OCI-LY3 (cell line): ENCODE results near the gene TEDC2.

Source experiments
- EZH2phosphoT487 ChIP-seq: fragments of 200-600 bp; shearing (Covaris generic); IDR thresholded peaks from 2 replicates; pipeline ENCODE4 v1.6.1; 2018; ENCODE audit warnings: antibody characterized with exemption, mixed run types, low read depth
- TF ChIP-seq, protein P1 (sequence below): fragments of 200-600, 300-600 bp; sonication (generic); IDR thresholded peaks from 2 replicates; pipeline ENCODE4 v1.5.1; 2014; ENCODE audit warnings: antibody characterized with exemption, low read length, low read depth

DNA sequence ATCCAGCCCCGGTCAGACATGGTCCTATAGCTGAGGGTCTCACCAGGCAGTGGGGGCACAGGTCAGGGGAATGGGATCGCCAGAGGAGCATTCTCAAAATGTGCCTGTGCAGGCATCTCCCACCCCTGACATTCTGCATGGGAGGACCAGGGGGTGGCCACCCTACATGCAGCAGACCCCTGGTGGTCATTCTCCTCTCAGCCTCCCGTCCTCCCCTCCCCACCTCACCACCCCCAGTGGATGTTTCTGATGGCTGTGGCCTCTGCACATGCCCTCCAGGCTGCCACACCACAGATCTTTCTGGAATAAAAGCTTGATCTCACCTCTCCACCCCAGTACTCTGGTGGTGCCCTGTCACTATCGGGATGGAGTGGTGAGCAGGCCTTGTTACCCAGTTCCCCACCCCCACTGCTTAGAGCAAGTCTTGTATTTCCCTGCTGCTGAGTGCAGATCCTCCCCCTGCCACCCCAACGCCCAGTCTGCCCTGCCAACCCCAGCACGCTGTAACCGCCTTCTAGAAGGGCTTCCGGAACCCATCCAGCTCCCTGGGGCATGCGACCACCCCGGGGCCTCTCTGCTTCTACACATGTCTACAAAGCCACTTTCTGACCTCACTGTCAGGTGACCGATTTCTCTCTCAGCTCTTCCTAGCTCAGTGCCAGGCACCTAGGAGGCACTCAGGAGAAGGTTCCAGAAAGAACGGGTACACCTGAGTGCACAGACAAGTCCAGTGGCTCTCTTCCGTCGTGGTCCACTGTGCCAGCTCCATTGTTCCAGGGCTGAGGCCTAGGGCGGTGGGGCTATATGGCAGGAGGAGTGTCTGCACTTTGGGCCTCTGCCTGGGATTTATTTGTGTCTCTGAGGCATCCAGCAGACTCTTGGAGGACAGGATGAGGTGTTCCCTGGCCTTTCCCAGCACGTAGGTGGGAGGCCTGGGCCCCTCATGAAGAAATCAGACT lies 24.3 kb downstream of the TEDC2 start:
- TF ChIP-seq, protein P1, sequence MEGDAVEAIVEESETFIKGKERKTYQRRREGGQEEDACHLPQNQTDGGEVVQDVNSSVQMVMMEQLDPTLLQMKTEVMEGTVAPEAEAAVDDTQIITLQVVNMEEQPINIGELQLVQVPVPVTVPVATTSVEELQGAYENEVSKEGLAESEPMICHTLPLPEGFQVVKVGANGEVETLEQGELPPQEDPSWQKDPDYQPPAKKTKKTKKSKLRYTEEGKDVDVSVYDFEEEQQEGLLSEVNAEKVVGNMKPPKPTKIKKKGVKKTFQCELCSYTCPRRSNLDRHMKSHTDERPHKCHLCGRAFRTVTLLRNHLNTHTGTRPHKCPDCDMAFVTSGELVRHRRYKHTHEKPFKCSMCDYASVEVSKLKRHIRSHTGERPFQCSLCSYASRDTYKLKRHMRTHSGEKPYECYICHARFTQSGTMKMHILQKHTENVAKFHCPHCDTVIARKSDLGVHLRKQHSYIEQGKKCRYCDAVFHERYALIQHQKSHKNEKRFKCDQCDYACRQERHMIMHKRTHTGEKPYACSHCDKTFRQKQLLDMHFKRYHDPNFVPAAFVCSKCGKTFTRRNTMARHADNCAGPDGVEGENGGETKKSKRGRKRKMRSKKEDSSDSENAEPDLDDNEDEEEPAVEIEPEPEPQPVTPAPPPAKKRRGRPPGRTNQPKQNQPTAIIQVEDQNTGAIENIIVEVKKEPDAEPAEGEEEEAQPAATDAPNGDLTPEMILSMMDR: no peak
- no peak for TF ChIP-seq EZH2phosphoT487
